HepG2 (cell line): ENCODE data around the gene ZNF530. TPM values are rescaled to one million over a fixed set of nuclear protein-coding genes. Genes with fewer than 3 reads are reported as not detected.

ENCODE experiments used
- ATAC-seq: fragments of 200-7000 bp; cut with Tn5 transposase; 3 replicates; pipeline ENCODE4 v1.9.1; 2020; ENCODE audit warnings: mild to moderate bottlenecking, moderate library complexity
- BruUV-seq: library from RNA; stranded (reverse); fragments of 400-500 nt; replicated peaks from 2 replicates; lab custom pipeline; 2021; lab: Mats Ljungman, UMichigan
- CTCF ChIA-PET: fragments of 300-600 bp; formaldehyde crosslinking; extraction: SDS; loops from one replicate; lab custom pipeline; 2021; ENCODE audit warnings: low total read pairs, inconsistent platforms, low intra/inter-chr PET ratio; lab: Yijun Ruan, JAX
- POLR2A ChIA-PET: fragments of 350-600 bp; sonication (Branson Sonifier 250); formaldehyde crosslinking; loops from one replicate; lab custom pipeline; 2020; ENCODE audit warnings: antibody characterized with exemption, inconsistent platforms; lab: Yijun Ruan, JAX
- DNase-seq: peaks from one replicate; pipeline ENCODE4 v3.0.0-alpha.2; 2015; ENCODE audit warnings: low spot score
- FAIRE-seq: peaks from 3 replicates; lab custom pipeline; 2011; peaks lifted over from hg19 to GRCh38; lab: Jason Lieb, UNC
- H2AFZ ChIP-seq: one replicate; pipeline ENCODE4 v1.6.1; 2011; ENCODE audit warnings: low read length, inconsistent platforms
- H3K27ac ChIP-seq: fragments of 300-600 bp; 3 replicates; pipeline ENCODE4 v1.8.0; 2011; ENCODE audit warnings: mixed run types, mild to moderate bottlenecking, mixed read lengths, low read length, inconsistent platforms; ENCODE audit not compliant: insufficient read depth; ENCODE audit errors: extremely low read length
- H3K27me3 ChIP-seq, 2 experiments: fragments of 200-600 bp in 1 of 2; 2 replicates in 1 of 2; 3 replicates in 1 of 2; pipeline versions ENCODE4 v1.6.0 to v1.8.0; 2011; ENCODE audit warnings: low read length in 2 of 2, mild to moderate bottlenecking in 2 of 2, moderate library complexity in 2 of 2, inconsistent platforms in 1 of 2; ENCODE audit not compliant: insufficient read depth in 2 of 2, control insufficient read depth in 1 of 2
- H3K36me3 ChIP-seq, 2 experiments: fragments of 200-600 bp in 1 of 2; replicated peaks in 1 of 2; 2 replicates in 1 of 2; 3 replicates in 1 of 2; pipeline versions ENCODE4 v1.5.1 to v1.8.0; 2011; ENCODE audit warnings: low read length in 2 of 2, inconsistent platforms in 1 of 2; ENCODE audit not compliant: insufficient read depth in 2 of 2, control insufficient read depth in 1 of 2
- H3K4me1 ChIP-seq: 2 replicates; pipeline ENCODE4 v1.5.1; 2012; ENCODE audit warnings: low read length, inconsistent platforms; ENCODE audit not compliant: insufficient read depth
- H3K4me2 ChIP-seq: 2 replicates; pipeline ENCODE4 v1.6.0; 2011; ENCODE audit warnings: low read depth, low read length, inconsistent platforms
- H3K4me3 ChIP-seq, 3 experiments: fragments of 200-600 bp in 1 of 3; sonication (generic), shearing (Covaris generic) in 1 of 3; replicated peaks in 1 of 3; 2 replicates each; pipeline ENCODE4 v1.5.1; 2011 to 2016; ENCODE audit warnings: low read length in 3 of 3, inconsistent platforms in 2 of 3, low read depth in 2 of 3, mild to moderate bottlenecking in 2 of 3, control low read depth in 1 of 3, mixed read lengths in 1 of 3; ENCODE audit not compliant: insufficient read depth in 1 of 3
- H3K79me2 ChIP-seq: one replicate; pipeline ENCODE4 v1.6.1; 2011; ENCODE audit warnings: low read length, inconsistent platforms; ENCODE audit not compliant: insufficient read depth
- H3K9ac ChIP-seq: 2 replicates; pipeline ENCODE4 v1.6.0; 2011; ENCODE audit warnings: mild to moderate bottlenecking, low read depth, low read length, inconsistent platforms; ENCODE audit not compliant: insufficient read depth
- H3K9me3 ChIP-seq: 2 replicates; pipeline ENCODE4 v1.5.1; 2012; ENCODE audit warnings: mild to moderate bottlenecking, low read length
- H4K20me1 ChIP-seq: 2 replicates; pipeline ENCODE4 v1.6.0; 2011; ENCODE audit warnings: inconsistent platforms, mild to moderate bottlenecking, low read length, moderate library complexity; ENCODE audit not compliant: insufficient read depth
- CBX1 ChIP-seq: IDR thresholded peaks from one replicate; pipeline ENCODE4 v1.6.1; 2016; ENCODE audit warnings: antibody characterized with exemption, low read depth
- DDIT3 ChIP-seq: sonication (generic); formaldehyde crosslinking; IDR thresholded peaks from 2 replicates; pipeline ENCODE4 v1.4.0; 2020; ENCODE audit warnings: mild to moderate bottlenecking, missing genetic modification reagents
- HDAC1 ChIP-seq: sonication (generic); formaldehyde crosslinking; IDR thresholded peaks from 2 replicates; pipeline ENCODE4 v1.5.1; 2020; ENCODE audit warnings: mild to moderate bottlenecking, missing genetic modification reagents
- PCBP1 ChIP-seq: fragments of 200-400 bp; formaldehyde crosslinking; IDR thresholded peaks from 2 replicates; pipeline ENCODE4 v1.6.1; 2017; ENCODE audit warnings: mild to moderate bottlenecking, low read depth, low read length, borderline replicate concordance
- SIN3B ChIP-seq: fragments of 150-350 bp; IDR thresholded peaks from 2 replicates; pipeline ENCODE4 v1.6.1; 2014; ENCODE audit warnings: low read length
- TRIM22 ChIP-seq: fragments of 450-650 bp; IDR thresholded peaks from 2 replicates; pipeline ENCODE4 v1.6.1; 2017
- XRCC5 ChIP-seq: fragments of 200-400 bp; formaldehyde crosslinking; optimal IDR thresholded peaks from 2 replicates; pipeline ENCODE3; 2017; ENCODE audit warnings: mild to moderate bottlenecking, low read length
- ZKSCAN1 ChIP-seq: fragments of 150-350 bp; IDR thresholded peaks from 2 replicates; pipeline ENCODE4 v1.6.1; 2014; ENCODE audit warnings: low read length
- ZNF280B ChIP-seq: sonication (generic); formaldehyde crosslinking; IDR thresholded peaks from 2 replicates; pipeline ENCODE4 v1.5.0; 2020; ENCODE audit warnings: missing genetic modification reagents, mild to moderate bottlenecking, borderline replicate concordance
- ZNF326 ChIP-seq: sonication (generic); formaldehyde crosslinking; IDR thresholded peaks from 2 replicates; pipeline ENCODE4 v1.4.0; 2020; ENCODE audit warnings: missing genetic modification reagents, borderline replicate concordance
- ZNF337 ChIP-seq: sonication (generic); formaldehyde crosslinking; IDR thresholded peaks from 2 replicates; pipeline ENCODE4 v1.5.1; 2020; ENCODE audit warnings: missing genetic modification reagents, low read depth, mild to moderate bottlenecking, borderline replicate concordance
- in situ Hi-C: cut with HindIII; loops from 2 replicates; pipeline ENCODE4 v1.10.0; 2017; ENCODE audit warnings: low pct_unique_long_range_greater_than_20kb; ENCODE audit not compliant: extremely low pct_ligation_motif_present
- intact Hi-C: fragments of 100-400 bp; cut with micrococcal nuclease; formaldehyde crosslinking; loops from one replicate; pipeline ENCODE4 v1.10.0; 2022; ENCODE audit not compliant: unreplicated experiment
- polyA plus RNA-seq, 8 experiments: library from polyadenylated mRNA; depleted of rRNA in 3 of 8; stranded (reverse) in 7 of 8; unstranded in 1 of 8; fragments of >200 nt; fragmentation: Illumina TruSeq in 4 of 8; extraction: Trizol in 4 of 8; gene quantifications; 2 replicates each; pipeline versions ENCODE4 v1.2.1 to v1.2.3, GENCODE V29; 2011 to 2016; ENCODE audit warnings: low read depth in 4 of 8, missing spikeins in 1 of 8, mixed read lengths in 1 of 8; ENCODE audit not compliant: insufficient read depth in 1 of 8
- total RNA-seq, 5 experiments: library from RNA; depleted of rRNA; stranded (reverse); fragments of >200 nt; fragmentation: Illumina TruSeq; extraction: Trizol; gene quantifications; 2 replicates each; pipeline ENCODE4 v1.2.3, GENCODE V29; 2016; ENCODE audit warnings: low read depth in 1 of 5

The ZNF530 gene
- total and polyA plus RNA-seq, 2 of the 13 experiments (the other 11 are each of a cell fraction or from before 2014, with no cell fraction given), result 1.1 to 7.8 TPM

- TF ChIP-seq ZNF280B (CRISPR knock-in tag) (0 out of 2 replicates have a peak, but pooled peaks have one; percentile 27), XRCC5 (peak; percentile 65), PCBP1 (no peak), CBX1 (peak; percentile 79), HDAC1 (CRISPR knock-in tag) (no peak), ZKSCAN1 (peak; percentile 32; the same call in 1 of the 2 replicates)
- TF ChIP-seq, all 625 proteins: peak for 9
These were observed 33.1 kb upstream of the ZNF530 start (continued) for GRCh38 chr19:57566396-57567265.

GRCh38 chr19:57570707-57571106, 29.0 kb upstream of the ZNF530 start:
- Histone ChIP-seq H3K9ac (no peak overlapping the region), H3K36me3 (peaks cover 13 to 39% of the 10 kb centered on the region in 2 experiments), H3K4me1 (no peaks in the 10 kb centered on the region), H4K20me1 (no peaks in the 10 kb centered on the region), H3K4me2 (no peak overlapping the region), H3K27ac (no peak overlapping the region), H2AFZ (no peak overlapping the region), H3K79me2 (no peaks in the 10 kb centered on the region)
- ATAC-seq, result no peak
- intact Hi-C loops, result no loop called here
- no TSS peak for BruUV-seq
- no peak for FAIRE-seq
- CTCF ChIA-PET, result no interaction called here
- in situ Hi-C loops, result loop anchor here (10.0 kb wide), 1 partner anchor 584 kb away; the partner anchor contains the start of gene ZNF329
- TF ChIP-seq ZNF326 (CRISPR knock-in tag), result no peak
- no peak for TF ChIP-seq ZNF337 (CRISPR knock-in tag)
- TF ChIP-seq TRIM22, result no peak
- TF ChIP-seq DDIT3 (CRISPR knock-in tag), result no peak
- no peak for TF ChIP-seq SIN3B
- TF ChIP-seq, all 625 proteins: peak for 0
- DNase-seq, result no peak
- H3K4me3 ChIP-seq, result no peak overlapping the region
- POLR2A ChIA-PET, result no interaction called here
- peaks cover 96% of the 10 kb centered on the region for H3K9me3 ChIP-seq
- no peaks in the 10 kb centered on the region for H3K27me3 ChIP-seq
